Subcutaneous abdominal adipose tissue (tissue), 5 donors: Measurements from ENCODE around the gene NRXN2.

ENCODE experiments used
- H3K27ac ChIP-seq: one replicate; pipeline ENCODE4 v1.7.0; 2013; ENCODE audit warnings: low read depth, mild to moderate bottlenecking, inconsistent platforms, low read length, moderate library complexity
- H3K27me3 ChIP-seq, 5 donors: one replicate each; pipeline ENCODE4 v1.7.0; 2013; ENCODE audit warnings: low read length in 5 of 5, inconsistent platforms in 1 of 5; ENCODE audit not compliant: control insufficient read depth in 5 of 5, insufficient read depth in 4 of 5
- H3K36me3 ChIP-seq, 5 donors: one replicate each; pipeline ENCODE4 v1.7.0; 2013; ENCODE audit warnings: low read length in 5 of 5; ENCODE audit not compliant: control insufficient read depth in 5 of 5, insufficient read depth in 5 of 5
- H3K4me1 ChIP-seq, 5 donors: one replicate each; pipeline ENCODE4 v1.7.0; 2013; ENCODE audit warnings: low read length in 5 of 5, mild to moderate bottlenecking in 3 of 5, moderate library complexity in 1 of 5; ENCODE audit not compliant: control insufficient read depth in 5 of 5, insufficient read depth in 5 of 5
- H3K4me3 ChIP-seq, 5 donors: one replicate each; pipeline ENCODE4 v1.7.0; 2013; ENCODE audit warnings: low read length in 5 of 5, low read depth in 1 of 5
- H3K9ac ChIP-seq, 5 donors: one replicate each; pipeline ENCODE4 v1.7.0; 2013; ENCODE audit warnings: low read length in 5 of 5, mild to moderate bottlenecking in 4 of 5, moderate library complexity in 3 of 5
- H3K9me3 ChIP-seq, 5 donors: one replicate each; pipeline ENCODE4 v1.7.0; 2013; ENCODE audit warnings: low read length in 5 of 5; ENCODE audit not compliant: control insufficient read depth in 5 of 5
- donor health status: healthy.
- donor health status: healthy.
- donor health status: healthy.
- donor health status: healthy.
- donor health status: healthy.

The NRXN2 gene

GRCh38 chr11:64759131-64759721 lies 36.2 kb upstream of the NRXN2 start:
- Histone ChIP-seq H3K27ac (peak overlapping the region; percentile 37), H3K4me3 (peak overlapping the region; percentile 24 to 53 (median 44)), H3K9ac (peak overlapping the region in 2 of 5 donors; percentile 16 to 56)

GRCh38 chr11:64758330-64759079 lies 35.5 kb upstream of the NRXN2 start:
- Histone ChIP-seq H3K4me3 (no peak overlapping the region), H3K4me1 (peaks cover 9 to 48% (median 45%) of the 10 kb centered on the region in 5 donors), H3K9ac (peak overlapping the region in 1 of 5 donors; percentile 56), H3K27me3 (no peaks in the 10 kb centered on the region), H3K36me3 (peaks cover 0 to 15% (median 10%) of the 10 kb centered on the region in 5 donors), H3K9me3 (no peaks in the 10 kb centered on the region), H3K27ac (no peak overlapping the region)

More at GRCh38 chr11:64759131-64759721, 36.2 kb upstream of the NRXN2 start:
- Histone ChIP-seq H3K27me3 (no peaks in the 10 kb centered on the region), H3K4me1 (peaks cover 9 to 55% (median 53%) of the 10 kb centered on the region in 5 donors), H3K9me3 (no peaks in the 10 kb centered on the region), H3K36me3 (peaks cover 0 to 22% (median 18%) of the 10 kb centered on the region in 5 donors)

DNA sequence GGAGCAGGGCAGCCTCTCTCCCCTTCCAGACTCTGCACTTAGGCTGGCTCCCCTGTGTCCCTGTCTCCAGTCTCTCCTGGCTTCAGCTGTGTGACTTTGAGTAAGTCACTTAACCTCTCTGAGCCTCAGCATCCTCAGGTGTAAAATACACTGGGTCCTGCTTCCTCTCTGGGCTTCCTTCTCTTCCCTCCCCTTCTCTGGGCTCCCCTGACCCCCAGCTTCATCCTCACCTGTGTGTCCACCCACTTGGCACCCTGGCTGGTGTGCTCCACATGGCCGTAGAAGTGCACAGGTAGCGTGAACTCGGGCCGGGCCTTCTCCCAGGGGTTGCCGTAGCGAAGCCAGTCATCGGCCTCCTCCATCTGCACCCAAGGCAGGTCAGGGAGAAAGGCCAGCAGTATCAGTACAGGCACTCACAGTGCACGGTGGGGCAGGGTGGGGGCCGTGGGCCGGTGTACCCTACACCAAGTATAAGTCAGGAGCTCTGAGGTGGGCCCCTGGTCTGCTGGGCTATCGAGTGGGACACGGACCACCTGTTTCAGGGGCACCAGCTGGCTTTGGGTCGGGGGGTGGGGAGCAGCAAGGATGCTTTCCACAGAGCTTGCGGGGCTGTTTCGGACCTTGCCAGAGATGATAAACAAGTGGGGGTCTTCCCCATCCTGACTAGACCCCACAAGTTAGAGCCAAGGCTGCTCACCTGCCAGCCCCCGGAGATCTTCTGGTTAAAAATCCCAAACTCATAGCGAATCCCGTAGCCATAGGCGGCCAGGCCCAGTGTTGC lies 34.7 kb upstream of the NRXN2 start:
- Histone ChIP-seq H3K4me3 (no peak overlapping the region), H3K27ac (no peak overlapping the region), H3K9me3 (no peaks in the 10 kb centered on the region), H3K9ac (no peak overlapping the region), H3K27me3 (no peaks in the 10 kb centered on the region), H3K36me3 (peaks cover 0 to 10% (median 5%) of the 10 kb centered on the region in 5 donors), H3K4me1 (peaks cover 6 to 40% (median 38%) of the 10 kb centered on the region in 5 donors)

DNA sequence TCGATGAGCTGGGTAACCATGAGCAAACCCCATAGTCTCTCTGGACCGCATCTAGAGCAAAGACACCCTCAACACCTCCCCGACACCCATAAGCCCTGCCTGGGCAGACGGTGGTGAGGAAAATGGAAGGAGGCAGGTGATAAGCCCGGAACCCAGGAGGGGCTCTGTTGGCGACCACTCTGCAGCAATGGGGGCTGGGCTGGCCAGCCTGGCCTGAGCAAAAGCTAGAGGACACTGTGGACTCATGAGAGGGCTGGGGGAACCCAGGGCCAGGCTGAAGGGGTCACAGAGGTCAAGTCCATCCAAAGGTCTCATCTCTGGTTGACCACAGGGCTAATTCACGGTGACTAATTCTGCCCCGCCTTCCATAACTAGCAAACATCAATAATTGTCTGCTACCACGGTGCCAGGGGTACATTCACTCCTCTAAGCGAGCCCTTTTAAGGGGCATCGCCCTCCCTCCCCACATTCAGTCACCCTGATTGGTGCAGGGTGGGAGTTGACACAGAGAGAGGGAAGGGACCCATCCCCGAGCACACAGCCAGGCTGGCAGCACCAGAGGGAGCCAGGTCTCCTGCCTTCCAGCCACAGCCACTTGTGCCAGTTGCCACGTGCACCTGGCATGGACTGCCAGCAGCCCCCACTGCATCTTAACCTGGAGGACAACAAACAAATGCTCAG lies 32.8 kb upstream of the NRXN2 start:
- H3K4me3 ChIP-seq, result no peak overlapping the region
- peaks cover 6 to 23% (median 21%) of the 10 kb centered on the region in 5 donors for H3K4me1 ChIP-seq
- no peaks in the 10 kb centered on the region for H3K9me3 ChIP-seq
- peaks cover 0 to 21% (median 10%) of the 10 kb centered on the region in 5 donors for H3K36me3 ChIP-seq
- H3K9ac ChIP-seq, result no peak overlapping the region
- H3K27ac ChIP-seq, result no peak overlapping the region
- no peaks in the 10 kb centered on the region for H3K27me3 ChIP-seq

DNA sequence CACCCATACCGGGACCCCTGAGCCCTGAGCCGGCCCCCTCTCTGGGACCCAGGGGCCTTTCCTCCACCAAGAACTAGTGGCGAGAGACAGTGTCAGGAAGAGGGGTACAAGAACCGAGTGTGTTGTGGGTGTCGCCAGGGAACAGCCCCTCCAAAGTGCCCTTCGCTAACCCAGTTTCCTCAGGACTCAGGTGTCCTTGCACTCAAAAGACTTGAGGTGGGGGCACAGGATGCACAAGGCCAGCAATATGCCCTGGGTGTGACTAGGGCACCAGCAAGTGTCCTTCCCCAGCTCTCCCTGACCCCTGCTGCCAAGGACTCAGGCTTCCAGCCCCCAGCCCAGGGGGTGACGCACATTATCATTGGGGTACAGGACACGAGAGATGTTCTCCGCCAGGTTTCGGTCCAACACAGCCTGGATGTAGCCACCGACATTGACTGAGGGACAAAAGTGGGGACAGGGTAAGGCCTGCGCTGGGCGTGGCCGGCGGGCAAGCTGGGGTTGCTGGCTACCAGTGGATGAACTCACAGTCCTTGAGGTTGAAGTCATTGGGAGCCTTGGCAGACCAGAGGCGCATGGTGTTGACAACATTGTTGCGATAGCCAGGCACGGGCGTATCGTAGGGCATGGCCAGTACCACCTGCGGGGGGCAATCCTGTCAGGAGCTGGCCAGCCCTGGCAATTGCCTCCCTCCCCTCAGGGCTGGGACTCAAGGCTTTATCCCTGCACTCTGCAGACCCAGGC lies 32.1 kb upstream of the NRXN2 start:
- Histone ChIP-seq H3K36me3 (peaks cover 0 to 26% (median 14%) of the 10 kb centered on the region in 5 donors), H3K27me3 (no peaks in the 10 kb centered on the region), H3K9me3 (no peaks in the 10 kb centered on the region), H3K27ac (no peak overlapping the region), H3K4me1 (peaks cover 2 to 16% (median 13%) of the 10 kb centered on the region in 5 donors), H3K4me3 (no peak overlapping the region), H3K9ac (no peak overlapping the region)

- Histone ChIP-seq H3K27me3 (no peaks in the 10 kb centered on the region), H3K36me3 (peaks cover 0 to 26% (median 14%) of the 10 kb centered on the region in 5 donors), H3K4me1 (peaks cover 0 to 8% (median 6%) of the 10 kb centered on the region in 5 donors)
These were observed 31.3 kb upstream of the NRXN2 start for GRCh38 chr11:64754124-64754918.

GRCh38 chr11:64753380-64754123 lies 30.6 kb upstream of the NRXN2 start:
- H3K9me3 ChIP-seq, result no peaks in the 10 kb centered on the region
- no peak overlapping the region for H3K9ac ChIP-seq
- no peaks in the 10 kb centered on the region for H3K27me3 ChIP-seq
- no peak overlapping the region for H3K27ac ChIP-seq
- peaks cover 0 to under 1% (median 0%) of the 10 kb centered on the region in 5 donors for H3K4me1 ChIP-seq
- H3K4me3 ChIP-seq, result no peak overlapping the region
- H3K36me3 ChIP-seq, result peaks cover 0 to 26% (median 14%) of the 10 kb centered on the region in 5 donors

More at GRCh38 chr11:64754124-64754918, 31.3 kb upstream of the NRXN2 start:
- Histone ChIP-seq H3K4me3 (no peak overlapping the region), H3K9ac (no peak overlapping the region), H3K27ac (no peak overlapping the region), H3K9me3 (no peaks in the 10 kb centered on the region)

DNA sequence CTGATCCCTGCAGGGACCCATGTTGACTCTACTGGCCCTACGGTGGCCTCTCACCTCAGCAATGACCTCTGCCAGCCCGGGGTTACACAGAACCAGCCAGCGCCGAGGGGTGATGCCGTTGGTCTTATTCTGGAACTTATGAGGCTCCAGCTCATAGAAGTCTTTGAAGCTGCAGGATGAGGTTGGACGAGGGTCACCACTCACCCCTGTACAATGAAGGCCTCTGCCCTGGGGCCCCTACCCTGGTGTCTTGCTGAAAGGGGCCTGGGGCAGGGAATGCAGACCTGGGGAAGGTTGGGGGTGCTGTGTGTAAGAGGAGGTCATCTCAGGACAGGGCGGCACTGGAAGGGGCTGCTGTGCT lies 30.0 kb upstream of the NRXN2 start:
- H3K36me3 ChIP-seq, result peaks cover 0 to 26% (median 14%) of the 10 kb centered on the region in 5 donors
- H3K9me3 ChIP-seq, result no peaks in the 10 kb centered on the region
- no peak overlapping the region for H3K4me3 ChIP-seq
- H3K4me1 ChIP-seq, result peaks cover 0 to 2% (median 0%) of the 10 kb centered on the region in 5 donors
- H3K27me3 ChIP-seq, result no peaks in the 10 kb centered on the region
- H3K27ac ChIP-seq, result no peak overlapping the region
- no peak overlapping the region for H3K9ac ChIP-seq
